CD14-positive monocyte (primary cell): ENCODE results near the gene PIR. TPM values are rescaled to one million over a fixed set of nuclear protein-coding genes. Genes with fewer than 3 reads are reported as not detected.

Experiments used
- DNase-seq, 3 donors: peaks; one replicate each; pipeline ENCODE4 v3.0.0-alpha.2; 2011 to 2022
- H2AFZ ChIP-seq: 2 replicates; pipeline ENCODE4 v1.6.0; 2012; ENCODE audit warnings: mild to moderate bottlenecking, low read depth, low read length, inconsistent platforms; ENCODE audit not compliant: insufficient read depth, poor library complexity, severe bottlenecking
- H3K27ac ChIP-seq, 2 donors: 1 replicate in 1 of 2; 2 replicates in 1 of 2; pipeline ENCODE4 v1.5.1; 2012 to 2013; ENCODE audit warnings: low read length in 2 of 2, control low read depth in 1 of 2, inconsistent platforms in 1 of 2, low read depth in 1 of 2, mild to moderate bottlenecking in 1 of 2
- H3K27me3 ChIP-seq, 2 donors: one replicate each; pipeline versions ENCODE4 v1.6.0 to v1.6.1; 2011 to 2013; ENCODE audit warnings: low read length in 2 of 2; ENCODE audit not compliant: control insufficient read depth in 2 of 2, insufficient read depth in 2 of 2
- H3K36me3 ChIP-seq, 2 donors: replicated peaks in 1 of 2; 1 replicate in 1 of 2; 2 replicates in 1 of 2; pipeline versions ENCODE4 v1.5.1 to v1.6.1; 2012 to 2013; ENCODE audit warnings: low read length in 2 of 2, control low read depth in 1 of 2, inconsistent platforms in 1 of 2, mild to moderate bottlenecking in 1 of 2; ENCODE audit not compliant: insufficient read depth in 2 of 2, control insufficient read depth in 1 of 2
- H3K4me1 ChIP-seq, 2 donors: 1 replicate in 1 of 2; 2 replicates in 1 of 2; pipeline versions ENCODE4 v1.5.1 to v1.6.1; 2012 to 2013; ENCODE audit warnings: low read length in 2 of 2, control low read depth in 1 of 2, inconsistent platforms in 1 of 2, mild to moderate bottlenecking in 1 of 2, moderate library complexity in 1 of 2; ENCODE audit not compliant: insufficient read depth in 2 of 2, control insufficient read depth in 1 of 2
- H3K4me2 ChIP-seq: replicated peaks from 2 replicates; pipeline ENCODE3; 2012; ENCODE audit warnings: low read length, moderate library complexity, mild to moderate bottlenecking; ENCODE audit not compliant: poor library complexity, severe bottlenecking; ENCODE audit errors: extremely low read depth
- H3K4me3 ChIP-seq, 3 experiments: fragments of 200-600 bp in 1 of 3; sonication (generic) in 1 of 3; replicated peaks in 1 of 3; 1 replicate in 2 of 3; 2 replicates in 1 of 3; pipeline ENCODE4 v1.5.1; 2011 to 2013; ENCODE audit warnings: low read length in 3 of 3, mild to moderate bottlenecking in 3 of 3, control low read depth in 2 of 3, low read depth in 2 of 3, inconsistent platforms in 1 of 3, moderate library complexity in 1 of 3
- H3K79me2 ChIP-seq: 2 replicates; pipeline ENCODE4 v1.6.0; 2012; ENCODE audit warnings: mild to moderate bottlenecking, control low read depth, inconsistent platforms, low read length, moderate library complexity; ENCODE audit not compliant: insufficient read depth
- H3K9ac ChIP-seq: 2 replicates; pipeline ENCODE4 v1.6.0; 2017; ENCODE audit warnings: low read length, mild to moderate bottlenecking; ENCODE audit not compliant: insufficient read depth, poor library complexity, severe bottlenecking
- H3K9me3 ChIP-seq, 2 donors: replicated peaks in 1 of 2; 1 replicate in 1 of 2; 2 replicates in 1 of 2; pipeline versions ENCODE4 v1.5.1 to v1.6.1; 2012 to 2013; ENCODE audit warnings: low read length in 2 of 2, control low read depth in 1 of 2; ENCODE audit not compliant: control insufficient read depth in 1 of 2, insufficient read depth in 1 of 2
- H4K20me1 ChIP-seq: 2 replicates; pipeline ENCODE4 v1.6.0; 2012; ENCODE audit warnings: mild to moderate bottlenecking, low read length, control low read depth, moderate library complexity; ENCODE audit not compliant: insufficient read depth
- H3K27ac Mint-ChIP-seq, 7 donors: one replicate each; pipeline ENCODE4 v1.8.0; 2020; ENCODE audit warnings: mild to moderate bottlenecking in 7 of 7, mixed read lengths in 7 of 7, moderate library complexity in 6 of 7, inconsistent platforms in 2 of 7
- H3K27me3 Mint-ChIP-seq, 3 donors: one replicate each; pipeline ENCODE4 v1.8.0; 2021 to 2022; ENCODE audit warnings: low read depth in 3 of 3, mild to moderate bottlenecking in 3 of 3, mixed read lengths in 3 of 3, moderate library complexity in 3 of 3, inconsistent platforms in 1 of 3
- H3K36me3 Mint-ChIP-seq, 2 donors: one replicate each; pipeline ENCODE4 v1.8.0; 2020; ENCODE audit warnings: mixed read lengths in 2 of 2, inconsistent platforms in 1 of 2, mild to moderate bottlenecking in 1 of 2
- H3K4me1 Mint-ChIP-seq: one replicate; pipeline ENCODE4 v1.8.0; 2020; ENCODE audit warnings: mild to moderate bottlenecking, mixed read lengths
- H3K4me3 Mint-ChIP-seq, 2 donors: one replicate each; pipeline ENCODE4 v1.8.0; 2020; ENCODE audit warnings: mild to moderate bottlenecking in 2 of 2, mixed read lengths in 2 of 2, moderate library complexity in 1 of 2
- H3K9me3 Mint-ChIP-seq, 7 donors: one replicate each; pipeline ENCODE4 v1.8.0; 2020 to 2022; ENCODE audit warnings: mixed read lengths in 7 of 7, mild to moderate bottlenecking in 6 of 7, moderate library complexity in 6 of 7, inconsistent platforms in 2 of 7
- CTCF ChIP-seq: fragments of 200-600 bp; IDR thresholded peaks from one replicate; pipeline ENCODE4 v1.8.0; 2022; ENCODE audit warnings: antibody characterized with exemption, mild to moderate bottlenecking
- WGBS: methylation state at CpG from one replicate; pipeline ENCODE4 v1.1.5; 2013; ENCODE audit warnings: missing lambda C conversion rate; ENCODE audit not compliant: insufficient coverage; 5-methylcytosine and 5-hydroxymethylcytosine counted together
- intact Hi-C, 2 donors: fragments of 100-400 bp; cut with micrococcal nuclease; formaldehyde crosslinking; loops; one replicate each; pipeline versions ENCODE4 v1.15.0 to v1.15.1; 2023
- polyA plus RNA-seq, 3 donors: library from polyadenylated mRNA; depleted of rRNA in 1 of 3; unstranded in 2 of 3; stranded (reverse) in 1 of 3; fragments of 300-500 nt in 2 of 3; fragments of >200 nt in 1 of 3; fragmentation: Illumina TruSeq in 2 of 3; gene quantifications; 1 replicate in 2 of 3; 2 replicates in 1 of 3; pipeline ENCODE4 v1.2.3, GENCODE V29; 2012 to 2021

Gene PIR
- polyA plus RNA-seq, 3 donors: 0.05 to 0.23 TPM; not detected in 1

GRCh38 chrX:15514279-15514678 is 21.1 kb upstream of the PIR start:
- H3K4me1 Mint-ChIP-seq: peaks cover 5% of the 10 kb centered on the region
- no peak for TF ChIP-seq CTCF
- peaks cover 0 to 58% of the 10 kb centered on the region in 2 donors for H3K27me3 ChIP-seq
- peaks cover 0 to 17% (median 0%) of the 10 kb centered on the region in 3 donors for H3K27me3 Mint-ChIP-seq
- H3K4me2 ChIP-seq: no peak overlapping the region
- no peak overlapping the region for H3K27ac Mint-ChIP-seq
- H3K36me3 Mint-ChIP-seq: no peaks in the 10 kb centered on the region
- H3K79me2 ChIP-seq: no peaks in the 10 kb centered on the region
- no peaks in the 10 kb centered on the region for H3K4me1 ChIP-seq
- H3K9me3 Mint-ChIP-seq: peaks cover 0 to 2% (median 0%) of the 10 kb centered on the region in 7 donors
- H3K4me3 Mint-ChIP-seq: no peak overlapping the region
- no peaks in the 10 kb centered on the region for H3K36me3 ChIP-seq
- no peak for DNase-seq
- no peak overlapping the region for H3K9ac ChIP-seq
- H3K9me3 ChIP-seq: no peaks in the 10 kb centered on the region
- H2AFZ ChIP-seq: no peak overlapping the region
- no peak overlapping the region for H3K27ac ChIP-seq
- intact Hi-C loops: no loop called here
- no peaks in the 10 kb centered on the region for H4K20me1 ChIP-seq
- H3K4me3 ChIP-seq: no peak overlapping the region
- WGBS: no CpG with 5 or more reads among the region's 1 CpG

- Histone ChIP-seq H3K27ac (no peak overlapping the region), H3K4me2 (no peak overlapping the region), H3K79me2 (no peaks in the 10 kb centered on the region), H4K20me1 (no peaks in the 10 kb centered on the region), H3K4me3 (no peak overlapping the region), H3K4me1 (no peaks in the 10 kb centered on the region), H2AFZ (no peak overlapping the region), H3K36me3 (no peaks in the 10 kb centered on the region), H3K9me3 (no peaks in the 10 kb centered on the region), H3K27me3 (peaks cover 0 to 57% of the 10 kb centered on the region in 2 donors), H3K9ac (no peak overlapping the region)
- Mint-ChIP-seq H3K4me3 (no peak overlapping the region), H3K36me3 (no peaks in the 10 kb centered on the region), H3K9me3 (peaks cover 0 to 2% (median 0%) of the 10 kb centered on the region in 7 donors), H3K27me3 (peaks cover 0 to 20% (median 0%) of the 10 kb centered on the region in 3 donors), H3K4me1 (peaks cover 5% of the 10 kb centered on the region), H3K27ac (no peak overlapping the region)
- TF ChIP-seq CTCF: no peak
- WGBS: no CpG with 5 or more reads among the region's 4 CpGs
- intact Hi-C loops: no loop called here
- peak in 1 of 3 donors; percentile 4 for DNase-seq
Measured at GRCh38 chrX:15512401-15512965, 19.4 kb upstream of the PIR start.
